ENCODE results near the gene SIGMAR1. TPM values are rescaled to one million over a fixed set of nuclear protein-coding genes. Genes with fewer than 3 reads are reported as not detected.

The SIGMAR1 gene
- total RNA-seq, 4 donors from 2014 or later, result 18.9 to 35.7 (median 27.4) TPM

DNA sequence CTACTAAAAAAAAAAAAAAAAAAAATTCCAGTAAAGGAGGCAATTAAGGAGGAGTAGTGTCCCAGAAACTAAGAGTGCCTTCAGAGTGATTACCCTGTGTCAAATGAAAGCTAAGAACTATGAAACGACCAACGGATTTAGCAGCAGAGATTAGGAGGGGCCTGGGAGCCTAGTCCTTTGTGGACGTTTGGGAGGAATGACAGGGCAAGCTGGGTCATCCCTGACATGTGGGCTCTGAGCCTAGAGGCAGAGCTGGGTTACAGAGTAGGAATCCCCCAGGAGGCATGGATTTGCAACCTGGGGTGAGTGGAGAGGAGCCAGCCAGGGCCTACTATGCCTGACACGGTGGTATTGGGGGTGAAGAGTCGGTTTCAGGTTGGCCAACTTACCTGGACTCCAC, 4.4 kb downstream of the SIGMAR1 start:
- H3K4me1 ChIP-seq, result peaks cover 6 to 23% of the 10 kb centered on the region in 2 donors

DNA sequence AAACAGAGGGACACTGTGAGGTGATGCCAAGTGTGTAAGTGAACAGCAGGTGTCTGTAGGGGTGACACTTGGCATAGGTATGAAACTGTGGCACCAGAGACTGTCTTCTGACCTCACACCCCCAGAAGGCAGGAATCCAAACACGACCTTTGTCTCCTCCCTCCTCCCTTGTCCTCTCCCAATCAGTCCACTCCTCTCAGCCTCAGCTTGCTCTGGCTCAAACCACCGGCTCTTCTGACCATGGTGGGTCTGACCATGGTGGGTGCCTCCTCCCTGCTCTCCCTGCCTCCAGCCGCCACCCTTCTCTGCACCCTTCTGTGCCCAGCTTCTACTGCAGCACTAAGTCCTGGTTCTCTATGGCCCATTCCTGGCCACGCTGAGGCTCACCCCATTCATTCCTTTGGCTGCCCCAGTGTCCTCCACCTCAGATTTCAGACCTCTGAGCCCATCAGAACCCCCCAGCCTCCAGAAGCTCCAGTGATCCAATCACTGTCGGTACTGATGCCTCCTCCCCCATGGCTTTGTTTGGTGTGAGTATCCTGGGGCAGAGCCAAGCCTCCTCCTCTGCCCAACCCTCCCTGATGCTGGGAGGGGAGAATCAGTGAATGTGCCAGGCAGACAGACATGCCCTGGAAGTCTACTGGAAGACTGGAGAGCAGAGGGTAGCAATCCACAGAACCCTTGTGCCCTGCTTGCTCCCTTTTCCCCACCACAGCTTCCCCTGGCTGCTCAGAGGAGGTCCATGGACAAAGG, 7.0 kb downstream of the SIGMAR1 start:
- intact Hi-C loops (cut with DNase I; ENCODE audit: low total_unique reads), result no loop called here
- Histone ChIP-seq H3K27me3 (peaks cover 33 to 40% (median 40%) of the 10 kb centered on the region in 3 donors), H3K4me1 (peaks cover 0 to 13% of the 10 kb centered on the region in 2 donors), H3K4me3 (no peak overlapping the region), H3K36me3 (no peaks in the 10 kb centered on the region), H3K9me3 (no peaks in the 10 kb centered on the region), H3K27ac (no peak overlapping the region)
- in situ Hi-C loops (cut with MboI; ENCODE audit: low sequenced_read_pairs in 4 of 4), result no loop called here
- ATAC-seq (no peak), DNase-seq (no peak)
- TF ChIP-seq POLR2A (IDR thresholded peaks at IDR 0.05), result no peak
- TF ChIP-seq, protein P1, sequence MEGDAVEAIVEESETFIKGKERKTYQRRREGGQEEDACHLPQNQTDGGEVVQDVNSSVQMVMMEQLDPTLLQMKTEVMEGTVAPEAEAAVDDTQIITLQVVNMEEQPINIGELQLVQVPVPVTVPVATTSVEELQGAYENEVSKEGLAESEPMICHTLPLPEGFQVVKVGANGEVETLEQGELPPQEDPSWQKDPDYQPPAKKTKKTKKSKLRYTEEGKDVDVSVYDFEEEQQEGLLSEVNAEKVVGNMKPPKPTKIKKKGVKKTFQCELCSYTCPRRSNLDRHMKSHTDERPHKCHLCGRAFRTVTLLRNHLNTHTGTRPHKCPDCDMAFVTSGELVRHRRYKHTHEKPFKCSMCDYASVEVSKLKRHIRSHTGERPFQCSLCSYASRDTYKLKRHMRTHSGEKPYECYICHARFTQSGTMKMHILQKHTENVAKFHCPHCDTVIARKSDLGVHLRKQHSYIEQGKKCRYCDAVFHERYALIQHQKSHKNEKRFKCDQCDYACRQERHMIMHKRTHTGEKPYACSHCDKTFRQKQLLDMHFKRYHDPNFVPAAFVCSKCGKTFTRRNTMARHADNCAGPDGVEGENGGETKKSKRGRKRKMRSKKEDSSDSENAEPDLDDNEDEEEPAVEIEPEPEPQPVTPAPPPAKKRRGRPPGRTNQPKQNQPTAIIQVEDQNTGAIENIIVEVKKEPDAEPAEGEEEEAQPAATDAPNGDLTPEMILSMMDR (IDR thresholded peaks at IDR 0.05 in 4 of 5, conservative IDR thresholded peaks at IDR 0.05 in 1 of 5), result no peak

More for the DNA sequence above, 4.4 kb downstream of the SIGMAR1 start:
- Histone ChIP-seq H3K27me3 (peaks cover 7 to 14% (median 14%) of the 10 kb centered on the region in 3 donors), H3K27ac (no peak overlapping the region), H3K36me3 (no peaks in the 10 kb centered on the region), H3K4me3 (no peak overlapping the region), H3K9me3 (no peaks in the 10 kb centered on the region)
- in situ Hi-C loops (cut with MboI; ENCODE audit: low sequenced_read_pairs in 4 of 4) (no loop called here), intact Hi-C loops (cut with DNase I; ENCODE audit: low total_unique reads) (no loop called here)
- TF ChIP-seq, protein P1 (IDR thresholded peaks at IDR 0.05 in 4 of 5, conservative IDR thresholded peaks at IDR 0.05 in 1 of 5), result no peak
- TF ChIP-seq POLR2A (IDR thresholded peaks at IDR 0.05), result no peak
- no peak for ATAC-seq
- DNase-seq, result no peak

DNA sequence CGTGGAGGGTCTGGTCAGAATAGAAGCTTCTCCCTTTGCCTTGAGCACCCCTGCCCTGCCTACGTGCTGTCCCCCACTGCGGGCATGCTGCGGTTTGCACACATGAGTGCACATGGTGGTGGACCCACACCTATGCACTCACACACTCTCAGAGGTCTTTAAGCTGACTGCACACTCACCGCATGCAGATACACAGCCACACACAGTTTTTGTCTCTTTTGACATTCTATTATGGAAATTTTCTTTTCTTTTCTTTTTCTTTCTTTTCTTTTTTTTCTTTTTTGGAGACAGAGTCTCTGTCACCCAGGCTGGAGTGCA, 8.1 kb downstream of the SIGMAR1 start:
- TF ChIP-seq, protein P1 (IDR thresholded peaks at IDR 0.05 in 4 of 5, conservative IDR thresholded peaks at IDR 0.05 in 1 of 5), result no peak
- no peak for TF ChIP-seq POLR2A (IDR thresholded peaks at IDR 0.05)
- ATAC-seq (no peak), DNase-seq (no peak)
- H3K27me3 ChIP-seq, result peaks cover 43 to 52% (median 51%) of the 10 kb centered on the region in 3 donors
- peaks cover 0 to 13% of the 10 kb centered on the region in 2 donors for H3K4me1 ChIP-seq
- H3K4me3 ChIP-seq, result peak overlapping the region in 1 of 4 donors; percentile 58
- in situ Hi-C loops (cut with MboI; ENCODE audit: low sequenced_read_pairs in 4 of 4), result no loop called here
- H3K9me3 ChIP-seq, result no peaks in the 10 kb centered on the region
- intact Hi-C loops (cut with DNase I; ENCODE audit: low total_unique reads), result loop anchor here (1.0 kb wide), 1 partner anchor 17 kb away; the partner anchor contains the start of gene RPP25L
- no peaks in the 10 kb centered on the region for H3K36me3 ChIP-seq
- no peak overlapping the region for H3K27ac ChIP-seq

DNA sequence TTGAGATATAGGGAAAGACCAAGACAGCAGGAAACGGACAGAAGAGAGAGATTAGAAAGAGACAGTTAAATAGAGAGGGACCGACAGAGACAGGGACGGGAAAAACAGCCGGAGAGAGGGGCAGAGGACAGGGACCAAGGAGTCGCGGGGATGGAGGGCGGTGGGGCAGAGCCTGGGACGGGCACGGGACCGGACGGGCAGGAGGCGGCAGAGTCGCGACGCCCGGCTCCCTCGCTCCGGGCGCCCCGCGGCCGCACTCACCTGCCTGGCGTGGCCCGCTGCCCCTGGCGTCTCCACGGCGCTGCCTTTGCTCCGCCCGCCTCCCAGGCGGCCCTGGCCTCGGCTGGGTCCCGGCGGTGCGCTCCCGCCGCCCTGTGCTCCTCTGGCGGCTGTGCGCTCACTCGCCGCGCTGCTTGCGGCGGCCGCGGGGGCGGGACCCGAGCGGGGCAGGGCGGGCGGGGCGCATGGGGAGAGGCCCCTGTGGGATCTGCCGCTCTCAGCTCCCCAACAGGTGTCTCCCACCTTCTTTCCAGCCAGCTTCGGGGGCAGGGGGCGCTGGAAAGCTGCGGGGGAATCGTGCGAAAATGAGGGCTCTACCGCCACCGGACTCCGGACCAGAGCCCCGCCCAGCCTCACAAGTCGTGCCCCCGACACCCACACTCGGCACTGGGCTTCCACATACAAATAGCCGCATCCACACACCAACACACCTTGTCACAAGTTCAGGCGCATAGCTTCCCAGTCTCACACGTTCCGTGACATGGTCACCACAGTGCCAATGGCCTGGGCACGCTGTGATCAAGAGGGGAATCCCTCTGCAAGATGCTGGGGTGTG, 8.7 kb downstream of the SIGMAR1 start, which contains the start of gene ARID3C:
Gene ARID3C, minus strand, starts transcription at position 411 of the 835 bp plus-strand sequence. CDS start 1,052 bp downstream, outside the sequence.
- no peak for DNase-seq
- Histone ChIP-seq H3K27ac (no peak within 1 kb of the TSS), H3K9me3 (no peaks in the 10 kb centered on the region)

More for the DNA sequence above, 8.7 kb downstream of the SIGMAR1 start, which contains the start of gene ARID3C:
- Histone ChIP-seq H3K4me1 (peaks cover 0 to 13% of the 10 kb centered on the region in 2 donors), H3K36me3 (no peaks in the 10 kb centered on the region), H3K4me3 (peak within 1 kb of the TSS; percentile 37 to 58 (median 48)), H3K27me3 (peaks cover 49 to 57% (median 57%) of the 10 kb centered on the region in 3 donors)
- intact Hi-C loops (cut with DNase I; ENCODE audit: low total_unique reads) (loop anchor here (1.0 kb wide), 1 partner anchor 17 kb away; the partner anchor contains the start of gene RPP25L), in situ Hi-C loops (cut with MboI; ENCODE audit: low sequenced_read_pairs in 4 of 4) (no loop called here)
- TF ChIP-seq, protein P1 (IDR thresholded peaks at IDR 0.05 in 4 of 5, conservative IDR thresholded peaks at IDR 0.05 in 1 of 5), result no peak
- TF ChIP-seq POLR2A (IDR thresholded peaks at IDR 0.05), result no peak
- peak; percentile 34 to 48 for ATAC-seq

All from gastrocnemius medialis (tissue), 4 donors.